Lower leg skin (tissue), 3 donors: ENCODE results near the gene ARHGDIB.

Experiments used
- POLR2A ChIP-seq, 2 donors: fragments of 450-650 bp; IDR thresholded peaks; one replicate each; pipeline ENCODE4 v1.6.1; 2016 to 2017; ENCODE audit warnings: antibody characterized with exemption in 2 of 2, mild to moderate bottlenecking in 1 of 2, moderate library complexity in 1 of 2
- TF ChIP-seq, protein P1 (sequence below), 3 donors: fragments of 450-650 bp; IDR thresholded peaks; one replicate each; pipeline ENCODE4 v1.5.1; 2016; ENCODE audit warnings: antibody characterized with exemption in 3 of 3, mild to moderate bottlenecking in 3 of 3, moderate library complexity in 2 of 3

- TF ChIP-seq POLR2A (IDR thresholded peaks at IDR 0.05): no peak
- TF ChIP-seq, protein P1, sequence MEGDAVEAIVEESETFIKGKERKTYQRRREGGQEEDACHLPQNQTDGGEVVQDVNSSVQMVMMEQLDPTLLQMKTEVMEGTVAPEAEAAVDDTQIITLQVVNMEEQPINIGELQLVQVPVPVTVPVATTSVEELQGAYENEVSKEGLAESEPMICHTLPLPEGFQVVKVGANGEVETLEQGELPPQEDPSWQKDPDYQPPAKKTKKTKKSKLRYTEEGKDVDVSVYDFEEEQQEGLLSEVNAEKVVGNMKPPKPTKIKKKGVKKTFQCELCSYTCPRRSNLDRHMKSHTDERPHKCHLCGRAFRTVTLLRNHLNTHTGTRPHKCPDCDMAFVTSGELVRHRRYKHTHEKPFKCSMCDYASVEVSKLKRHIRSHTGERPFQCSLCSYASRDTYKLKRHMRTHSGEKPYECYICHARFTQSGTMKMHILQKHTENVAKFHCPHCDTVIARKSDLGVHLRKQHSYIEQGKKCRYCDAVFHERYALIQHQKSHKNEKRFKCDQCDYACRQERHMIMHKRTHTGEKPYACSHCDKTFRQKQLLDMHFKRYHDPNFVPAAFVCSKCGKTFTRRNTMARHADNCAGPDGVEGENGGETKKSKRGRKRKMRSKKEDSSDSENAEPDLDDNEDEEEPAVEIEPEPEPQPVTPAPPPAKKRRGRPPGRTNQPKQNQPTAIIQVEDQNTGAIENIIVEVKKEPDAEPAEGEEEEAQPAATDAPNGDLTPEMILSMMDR (IDR thresholded peaks at IDR 0.05): no peak
These were observed 4.5 kb downstream of the ARHGDIB start for GRCh38 chr12:14956905-14957304.
